Measurements from ENCODE around the gene CAPN10.
A peak's percentile ranks its signal among the peaks of the same experiment; 100 is the strongest.

The CAPN10 gene

GRCh38 chr2:240575101-240575965 lies 11.2 kb upstream of the CAPN10 start:
- Histone ChIP-seq H3K9ac (0 out of 22 replicates have a peak overlapping the region, but pooled peaks of 1 of the 11 experiments have one; percentile 23), H3K4me1 (peaks cover 26 to 51% (median 39%) of the 10 kb centered on the region in 10 experiments), H3K4me3 (no peak overlapping the region), H3K4me2 (no peak overlapping the region), H4K20me1 (peaks cover 43 to 100% (median 99%) of the 10 kb centered on the region in 11 experiments), H3K27ac (no peak overlapping the region; a peak in 1 of 22 replicates), H3K27me3 (no peaks in the 10 kb centered on the region), H3K9me3 (replicated peaks in 1 of 11) (no peaks in the 10 kb centered on the region), H3K36me3 (peaks cover 70 to 95% (median 86%) of the 10 kb centered on the region in 11 experiments)
- TF ChIP-seq Cebpa-rat (IDR thresholded peaks at IDR 0.05): no peak

DNA sequence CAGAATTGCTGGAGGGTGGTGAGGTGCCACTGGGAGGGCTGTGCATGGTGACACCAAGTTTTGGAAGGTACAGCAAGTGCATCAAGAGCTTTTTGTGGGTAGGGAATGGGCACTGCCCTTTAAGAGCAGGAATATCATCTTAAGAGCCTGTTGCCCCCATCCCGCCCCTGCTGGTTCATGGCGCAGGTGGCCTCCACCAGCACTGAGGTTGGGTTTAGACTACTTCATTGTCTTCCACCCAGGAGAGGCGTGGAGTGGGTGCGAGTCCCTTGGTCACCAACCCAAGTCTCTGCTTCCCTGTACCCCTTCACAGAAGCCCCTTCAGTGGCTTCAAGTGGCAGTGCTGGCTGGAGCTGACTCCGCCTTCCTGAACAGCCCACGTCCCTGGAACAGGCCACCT lies 10.5 kb upstream of the CAPN10 start:
- H3K4me1 ChIP-seq: peaks cover 24 to 50% (median 38%) of the 10 kb centered on the region in 10 experiments
- peaks cover 36 to 98% (median 95%) of the 10 kb centered on the region in 11 experiments for H4K20me1 ChIP-seq
- H3K4me3 ChIP-seq: no peak overlapping the region
- no peak overlapping the region for H3K27ac ChIP-seq
- no peak overlapping the region for H3K4me2 ChIP-seq
- TF ChIP-seq Cebpa-rat (IDR thresholded peaks at IDR 0.05): no peak
- H3K36me3 ChIP-seq: peaks cover 72 to 100% (median 93%) of the 10 kb centered on the region in 11 experiments
- no peaks in the 10 kb centered on the region for H3K27me3 ChIP-seq
- H3K9ac ChIP-seq: no peak overlapping the region
- peaks cover 0 to 3% (median 2%) of the 10 kb centered on the region in 11 experiments; a peak in 10 of 22 replicates for H3K9me3 ChIP-seq (replicated peaks in 1 of 11)

GRCh38 chr2:240576436-240577205 lies 9.9 kb upstream of the CAPN10 start:
- Histone ChIP-seq H3K27ac (0 out of 22 replicates have a peak overlapping the region, but pooled peaks of 1 of the 11 experiments have one; percentile 11), H3K4me3 (no peak overlapping the region), H3K4me2 (no peak overlapping the region), H4K20me1 (peaks cover 30 to 92% (median 89%) of the 10 kb centered on the region in 11 experiments), H3K9ac (no peak overlapping the region), H3K36me3 (peaks cover 72 to 100% (median 98%) of the 10 kb centered on the region in 11 experiments), H3K27me3 (no peaks in the 10 kb centered on the region), H3K4me1 (peaks cover 18 to 45% (median 33%) of the 10 kb centered on the region in 10 experiments), H3K9me3 (replicated peaks in 1 of 11) (peaks cover 0 to 9% (median 8%) of the 10 kb centered on the region in 11 experiments; a peak in 15 of 22 replicates)
- TF ChIP-seq Cebpa-rat (IDR thresholded peaks at IDR 0.05): no peak

DNA sequence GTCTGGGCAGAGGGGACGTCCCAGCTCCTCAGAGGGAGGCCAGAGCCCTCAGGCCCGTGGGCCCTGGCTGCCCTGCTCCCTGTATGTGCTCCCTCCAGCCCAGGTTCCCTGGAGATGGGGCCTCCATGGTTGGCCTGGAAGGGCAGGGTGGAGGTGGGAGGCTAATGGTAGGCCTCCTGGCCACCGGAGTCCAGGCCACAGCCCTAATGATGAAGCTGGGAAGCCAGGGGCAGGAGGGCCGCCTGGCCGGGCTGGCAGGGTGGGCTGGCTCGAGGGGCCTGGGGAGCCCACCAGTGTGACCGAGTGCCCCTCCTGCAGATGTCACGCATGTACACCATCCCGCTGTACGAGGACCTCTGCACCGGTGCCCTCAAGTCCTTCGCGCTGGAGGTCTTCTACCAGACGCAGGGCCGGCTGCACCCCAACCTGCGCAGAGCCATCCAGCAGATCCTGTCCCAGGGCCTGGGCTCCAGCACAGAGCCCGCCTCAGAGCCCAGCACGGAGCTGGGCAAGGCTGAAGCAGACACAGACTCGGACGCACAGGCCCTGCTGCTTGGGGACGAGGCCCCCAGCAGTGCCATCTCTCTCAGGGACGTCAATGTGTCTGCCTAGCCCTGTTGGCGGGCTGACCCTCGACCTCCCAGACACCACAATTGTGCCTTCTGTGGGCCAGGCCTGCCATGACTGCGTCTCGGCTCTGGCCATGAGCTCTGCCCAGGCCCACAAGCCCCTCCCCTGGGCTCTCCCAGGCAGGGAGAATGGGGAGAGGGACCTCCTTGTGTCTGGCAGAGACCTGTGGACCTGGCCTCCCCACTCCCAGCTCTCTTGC lies 9.0 kb upstream of the CAPN10 start:
- H3K4me2 ChIP-seq: no peak overlapping the region
- no peak for TF ChIP-seq Cebpa-rat (IDR thresholded peaks at IDR 0.05)
- peaks cover 66 to 100% (median 94%) of the 10 kb centered on the region in 11 experiments for H3K36me3 ChIP-seq
- H3K27ac ChIP-seq: peak overlapping the region in 3 of 11 experiments; percentile 11 to 40 (median 20); a peak in 1 of 22 replicates
- H3K27me3 ChIP-seq: no peaks in the 10 kb centered on the region
- peak overlapping the region in 2 of 11 experiments; percentile 26 to 36; a peak in 1 of 22 replicates for H3K9ac ChIP-seq
- peaks cover 0 to 15% (median 10%) of the 10 kb centered on the region in 11 experiments; a peak in 15 of 22 replicates for H3K9me3 ChIP-seq (replicated peaks in 1 of 11)
- H3K4me1 ChIP-seq: peaks cover 24 to 43% (median 35%) of the 10 kb centered on the region in 10 experiments
- H4K20me1 ChIP-seq: peaks cover 21 to 83% (median 80%) of the 10 kb centered on the region in 11 experiments; a peak in 21 of 22 replicates
- no peak overlapping the region for H3K4me3 ChIP-seq

- H3K9me3 ChIP-seq (replicated peaks in 1 of 11): peaks cover 0 to 15% (median 10%) of the 10 kb centered on the region in 11 experiments; a peak in 15 of 22 replicates
- no peaks in the 10 kb centered on the region for H3K27me3 ChIP-seq
- TF ChIP-seq Cebpa-rat (IDR thresholded peaks at IDR 0.05): no peak
- no peak overlapping the region for H3K4me3 ChIP-seq
- peaks cover 60 to 99% (median 93%) of the 10 kb centered on the region in 11 experiments for H3K36me3 ChIP-seq
- H3K27ac ChIP-seq: peak overlapping the region in 8 of 11 experiments; percentile 12 to 73 (median 64); a peak in 6 of 22 replicates
- H3K4me1 ChIP-seq: peaks cover 30 to 49% (median 41%) of the 10 kb centered on the region in 10 experiments
- peaks cover 15 to 77% (median 74%) of the 10 kb centered on the region in 11 experiments; a peak in 20 of 22 replicates for H4K20me1 ChIP-seq
- peak overlapping the region in 6 of 11 experiments; percentile 12 to 44 (median 30); a peak in 4 of 22 replicates for H3K9ac ChIP-seq
- peak overlapping the region in 1 of 11 experiments; percentile 75; a peak in 2 of 22 replicates for H3K4me2 ChIP-seq
Measured at GRCh38 chr2:240578110-240578450, 8.5 kb upstream of the CAPN10 start.

GRCh38 chr2:240578488-240578887 lies 8.0 kb upstream of the CAPN10 start:
- Histone ChIP-seq H3K4me2 (peak overlapping the region in 5 of 11 experiments; percentile 54 to 77 (median 72); a peak in 6 of 22 replicates), H3K4me3 (no peak overlapping the region), H3K36me3 (peaks cover 56 to 99% (median 92%) of the 10 kb centered on the region in 11 experiments), H3K27ac (peak overlapping the region in 9 of 11 experiments; percentile 6 to 73 (median 63); a peak in 13 of 22 replicates), H3K9ac (peak overlapping the region in 5 of 11 experiments; percentile 12 to 44 (median 26); a peak in 3 of 22 replicates), H3K4me1 (peaks cover 34 to 53% (median 45%) of the 10 kb centered on the region in 10 experiments), H3K27me3 (no peaks in the 10 kb centered on the region), H3K9me3 (replicated peaks in 1 of 11) (peaks cover 0 to 15% (median 10%) of the 10 kb centered on the region in 11 experiments; a peak in 15 of 22 replicates), H4K20me1 (peaks cover 12 to 73% (median 70%) of the 10 kb centered on the region in 11 experiments; a peak in 20 of 22 replicates)
- no peak for TF ChIP-seq Cebpa-rat (IDR thresholded peaks at IDR 0.05)

- H3K36me3 ChIP-seq: peaks cover 48 to 95% (median 87%) of the 10 kb centered on the region in 11 experiments
- peak overlapping the region in 10 of 11 experiments; percentile 9 to 73 (median 59); a peak in 19 of 22 replicates for H3K27ac ChIP-seq
Measured at GRCh38 chr2:240579071-240579762, 7.3 kb upstream of the CAPN10 start.

More at GRCh38 chr2:240579071-240579762, 7.3 kb upstream of the CAPN10 start:
- Histone ChIP-seq H3K9me3 (replicated peaks in 1 of 11) (peaks cover 0 to 15% (median 10%) of the 10 kb centered on the region in 11 experiments; a peak in 15 of 22 replicates), H3K4me3 (no peak overlapping the region), H3K4me1 (peaks cover 42 to 60% (median 52%) of the 10 kb centered on the region in 10 experiments), H3K27me3 (no peaks in the 10 kb centered on the region), H4K20me1 (peaks cover 8 to 66% (median 63%) of the 10 kb centered on the region in 11 experiments; a peak in 20 of 22 replicates), H3K4me2 (peak overlapping the region in 10 of 11 experiments; percentile 6 to 77 (median 55); a peak in 16 of 22 replicates), H3K9ac (peak overlapping the region in 10 of 11 experiments; percentile 2 to 60 (median 44); a peak in 14 of 22 replicates)
- no peak for TF ChIP-seq Cebpa-rat (IDR thresholded peaks at IDR 0.05)
